ENCODE measurements around the gene AUTS2.

- TF ChIP-seq CTCF (conservative IDR thresholded peaks at IDR 0.05; ENCODE audit: low read depth in 2 of 2) = no peak
- TF ChIP-seq EZH2 (IDR thresholded peaks at IDR 0.05; ENCODE audit: low read depth, unreplicated experiment) = no peak
These were observed 1096.2 kb downstream of the AUTS2 start for GRCh38 chr7:70694434-70694970.

Data from GM23338 (cell line).